Esophagus squamous epithelium (tissue), 4 donors: ENCODE results near the gene DHRSX.
"Not testable (repeated sequence)": the region's sequence is repeated elsewhere in the genome, so short reads cannot be mapped to it uniquely, and the experiment has no call there.

Experiments used
- POLR2A ChIP-seq, 4 donors: fragments of 450-650 bp; IDR thresholded peaks; one replicate each; pipeline ENCODE4 v1.6.1; 2017; ENCODE audit warnings: antibody characterized with exemption in 4 of 4, mild to moderate bottlenecking in 4 of 4, moderate library complexity in 3 of 4
- TF ChIP-seq, protein P1 (sequence below), 6 experiments: fragments of 450-650 bp in 4 of 6; fragments of 200-600 bp in 2 of 6; sonication (generic) in 2 of 6; IDR thresholded peaks; one replicate each; pipeline ENCODE4 v1.5.1; 2016 to 2019; ENCODE audit warnings: antibody characterized with exemption in 6 of 6, mild to moderate bottlenecking in 4 of 6, moderate library complexity in 4 of 6

DNA sequence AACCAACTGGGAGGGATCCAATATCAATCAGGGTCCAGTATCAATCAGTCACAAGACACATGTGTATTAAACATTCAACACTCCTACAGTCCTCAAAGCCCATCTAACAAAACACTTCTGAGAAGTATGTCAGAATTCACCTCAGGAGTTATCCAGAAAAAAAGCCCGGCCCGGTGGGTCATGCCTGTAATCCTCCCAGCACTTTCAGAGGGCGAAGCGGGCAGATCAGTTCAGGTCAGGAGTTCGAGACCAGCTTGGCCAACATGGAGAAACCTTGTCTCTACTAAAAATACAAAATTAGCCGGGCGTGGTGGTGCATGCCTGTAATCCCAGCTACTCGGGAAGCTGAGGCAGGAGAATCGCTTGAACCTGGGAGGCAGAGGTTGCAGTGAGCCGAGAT is 229.2 kb downstream of the DHRSX start:
- TF ChIP-seq, protein P1, sequence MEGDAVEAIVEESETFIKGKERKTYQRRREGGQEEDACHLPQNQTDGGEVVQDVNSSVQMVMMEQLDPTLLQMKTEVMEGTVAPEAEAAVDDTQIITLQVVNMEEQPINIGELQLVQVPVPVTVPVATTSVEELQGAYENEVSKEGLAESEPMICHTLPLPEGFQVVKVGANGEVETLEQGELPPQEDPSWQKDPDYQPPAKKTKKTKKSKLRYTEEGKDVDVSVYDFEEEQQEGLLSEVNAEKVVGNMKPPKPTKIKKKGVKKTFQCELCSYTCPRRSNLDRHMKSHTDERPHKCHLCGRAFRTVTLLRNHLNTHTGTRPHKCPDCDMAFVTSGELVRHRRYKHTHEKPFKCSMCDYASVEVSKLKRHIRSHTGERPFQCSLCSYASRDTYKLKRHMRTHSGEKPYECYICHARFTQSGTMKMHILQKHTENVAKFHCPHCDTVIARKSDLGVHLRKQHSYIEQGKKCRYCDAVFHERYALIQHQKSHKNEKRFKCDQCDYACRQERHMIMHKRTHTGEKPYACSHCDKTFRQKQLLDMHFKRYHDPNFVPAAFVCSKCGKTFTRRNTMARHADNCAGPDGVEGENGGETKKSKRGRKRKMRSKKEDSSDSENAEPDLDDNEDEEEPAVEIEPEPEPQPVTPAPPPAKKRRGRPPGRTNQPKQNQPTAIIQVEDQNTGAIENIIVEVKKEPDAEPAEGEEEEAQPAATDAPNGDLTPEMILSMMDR (IDR thresholded peaks at IDR 0.05) = not testable (repeated sequence)
- not testable (repeated sequence) for TF ChIP-seq POLR2A (IDR thresholded peaks at IDR 0.05)
